Psoas muscle (tissue), 8 donors: Measurements from ENCODE around the gene MXD4. TPM values are rescaled to one million over a fixed set of nuclear protein-coding genes. Genes with fewer than 3 reads are reported as not detected.

ENCODE experiments used
- ATAC-seq, 4 donors: fragments of 200-7000 bp; cut with Tn5 transposase; one replicate each; pipeline ENCODE4 v1.9.1; 2020; ENCODE audit warnings: moderate library complexity in 3 of 4, mild to moderate bottlenecking in 2 of 4
- DNase-seq, 2 donors: peaks; one replicate each; pipeline ENCODE4 v3.0.0-alpha.2; 2020
- H3K27ac ChIP-seq: fragments of 200-600 bp; one replicate; pipeline ENCODE4 v1.8.0; 2022
- H3K27me3 ChIP-seq, 3 donors: fragments of 200-600 bp in 1 of 3; one replicate each; pipeline versions ENCODE4 v1.6.1 to v1.8.0; 2013 to 2022; ENCODE audit warnings: low read length in 2 of 3, mild to moderate bottlenecking in 2 of 3, moderate library complexity in 1 of 3; ENCODE audit not compliant: insufficient read depth in 3 of 3
- H3K36me3 ChIP-seq, 2 donors: fragments of 200-600 bp in 1 of 2; one replicate each; pipeline versions ENCODE4 v1.6.1 to v1.8.0; 2013 to 2022; ENCODE audit warnings: low read depth in 1 of 2, mild to moderate bottlenecking in 1 of 2, moderate library complexity in 1 of 2; ENCODE audit not compliant: insufficient read depth in 1 of 2
- H3K4me1 ChIP-seq: fragments of 200-600 bp; one replicate; pipeline ENCODE4 v1.8.0; 2022
- H3K4me3 ChIP-seq: fragments of 200-600 bp; one replicate; pipeline ENCODE4 v1.8.0; 2022; ENCODE audit warnings: mild to moderate bottlenecking
- H3K9me3 ChIP-seq: fragments of 200-600 bp; one replicate; pipeline ENCODE4 v1.8.0; 2022
- CTCF ChIP-seq: fragments of 200-600 bp; IDR thresholded peaks from one replicate; pipeline ENCODE4 v1.8.0; 2022; ENCODE audit warnings: antibody characterized with exemption
- WGBS, 3 donors: extraction: QIAGEN DNeasy Blood & Tissue Kit; methylation state at CpG; one replicate each; pipeline versions ENCODE4 v1.1.6 to v1.1.7; 2013; 5-methylcytosine and 5-hydroxymethylcytosine counted together
- intact Hi-C, 2 donors: fragments of 100-400 bp; cut with DNase I; formaldehyde crosslinking; loops; one replicate each; pipeline versions ENCODE4 v1.11.0 to v1.14.2; 2022
- polyA plus RNA-seq, 3 donors: library from polyadenylated mRNA; stranded (reverse); fragments of 200-250 nt; gene quantifications; one replicate each; pipeline ENCODE4 v1.2.3, GENCODE V29; 2013
- total RNA-seq, 4 donors: library from RNA; stranded (reverse); fragmentation: NEBNext Ultra II Directional in 2 of 4; extraction: Animal tissue kit (Norgen Biotek cat#: 25700) in 2 of 4; gene quantifications; one replicate each; pipeline versions ENCODE4 v1.2.1 to v1.2.4, GENCODE V29; 2021 to 2023
- donor health status: healthy with polysubstance abuse.
- donor health status: DM: no; HTN: no; CAD: no; lungs with moderate emphysema.
- donor health status: Bipolar disorder and iron deficiency.
- donor health status: healthy.
- donor health status: DM: yes; HTN: yes; CAD: no.
- donor health status: DM: no; HTN: no; CAD: no.
- donor health status: DM: no; HTN: no; CAD: no.
- donor health status: DM: yes; HTN: yes; CAD: no.

The MXD4 gene
- total and polyA plus RNA-seq, 7 donors, result 15.4 to 36.7 (median 29.9) TPM

DNA sequence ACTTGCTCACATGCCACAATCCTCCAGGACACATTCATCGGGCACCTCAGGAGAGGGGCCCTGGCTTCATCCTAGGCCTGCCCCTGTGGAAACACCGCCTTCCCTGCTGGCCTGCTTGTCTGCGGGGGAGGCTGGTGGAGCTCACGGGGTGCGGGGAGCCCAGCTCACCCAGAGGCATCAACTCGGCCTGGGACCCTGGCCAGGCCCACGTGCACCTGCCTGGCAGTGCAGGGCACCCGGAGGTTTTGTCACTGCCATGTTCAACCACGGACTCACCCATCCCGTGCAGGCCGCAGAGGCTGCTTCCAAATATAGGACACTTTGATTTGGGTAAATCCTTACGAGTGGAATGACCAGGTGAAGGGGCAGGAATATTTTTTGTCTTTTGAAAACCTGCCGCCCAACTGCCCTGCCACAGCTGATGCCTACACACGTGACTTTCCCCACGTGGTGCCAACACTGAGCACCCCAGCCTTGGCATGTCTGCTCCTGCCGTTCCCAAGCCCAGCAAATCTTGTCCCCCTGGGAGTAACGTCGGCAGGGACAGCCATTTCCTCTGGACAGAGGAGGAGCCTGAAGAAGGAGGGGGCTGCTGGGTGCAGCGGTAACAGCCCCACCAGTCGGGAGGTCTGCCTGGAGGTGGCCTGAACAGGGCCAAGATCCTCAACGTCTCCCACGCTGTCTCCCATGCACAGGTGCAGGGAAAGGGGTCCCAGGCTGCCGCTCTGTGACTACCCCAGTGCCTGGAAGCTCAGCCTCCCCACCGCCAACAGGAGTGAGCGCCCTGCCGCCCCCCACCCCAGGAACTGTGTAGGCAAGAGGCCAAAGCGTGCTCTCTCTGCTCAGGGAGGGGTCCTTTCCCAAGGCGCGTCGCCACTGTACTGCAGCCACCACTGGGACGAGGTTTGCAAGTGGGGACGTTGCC, 8.5 kb downstream of the MXD4 start:
- DNase-seq (peak; percentile 9 to 49), ATAC-seq (no peak)
- H3K4me3 ChIP-seq, result no peak overlapping the region
- TF ChIP-seq CTCF, result no peak
- H3K27me3 ChIP-seq, result no peaks in the 10 kb centered on the region
- WGBS, 3 donors, result 59 to 73% (median 61%) methylated on average over 32 of the region's 32 CpGs
- H3K9me3 ChIP-seq, result no peaks in the 10 kb centered on the region
- peaks cover 0 to 83% of the 10 kb centered on the region in 2 donors for H3K36me3 ChIP-seq
- H3K4me1 ChIP-seq, result peaks cover 38% of the 10 kb centered on the region
- peak overlapping the region; percentile 30 for H3K27ac ChIP-seq
- intact Hi-C loops, result no loop called here

DNA sequence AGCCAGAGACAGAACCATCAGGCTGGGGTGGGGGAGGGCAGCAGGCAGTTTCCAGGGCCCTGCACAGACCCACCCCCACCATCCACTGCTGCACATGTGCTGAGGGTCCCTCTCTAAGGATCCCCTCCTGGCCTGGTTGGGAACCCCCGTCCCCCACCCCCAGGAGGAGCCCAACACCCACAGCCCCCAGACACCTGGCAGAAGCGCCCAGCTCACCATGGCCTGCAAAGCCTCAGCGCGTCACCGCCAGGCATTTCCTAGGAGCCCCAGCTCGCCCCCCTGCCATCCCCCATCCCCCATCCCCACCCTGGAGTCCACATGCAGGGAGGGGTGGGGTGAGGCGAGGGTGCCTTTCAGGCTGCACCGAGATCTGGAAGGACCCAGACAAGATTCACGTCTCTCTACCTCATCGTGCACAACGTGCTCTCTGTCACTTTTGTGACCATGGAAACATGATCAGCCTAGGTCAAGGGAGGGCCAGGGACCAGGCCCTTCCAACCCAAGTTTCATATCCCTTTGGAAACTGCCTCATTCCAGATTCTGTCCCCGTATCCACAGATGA, 9.3 kb downstream of the MXD4 start:
- H3K4me1 ChIP-seq, result peaks cover 30% of the 10 kb centered on the region
- intact Hi-C loops, result no loop called here
- H3K9me3 ChIP-seq, result no peaks in the 10 kb centered on the region
- no peak for ATAC-seq
- 72 to 76% (median 75%) methylated on average over 12 of the region's 12 CpGs for WGBS, 3 donors
- peak in 1 of 2 donors; percentile 7 for DNase-seq
- TF ChIP-seq CTCF, result no peak
- H3K27me3 ChIP-seq, result no peaks in the 10 kb centered on the region
- H3K4me3 ChIP-seq, result no peak overlapping the region
- H3K36me3 ChIP-seq, result peaks cover 0 to 80% of the 10 kb centered on the region in 2 donors
- no peak overlapping the region for H3K27ac ChIP-seq

GRCh38 chr4:2251795-2252529, 9.9 kb downstream of the MXD4 start:
- ATAC-seq (no peak), DNase-seq (peak in 1 of 2 donors; percentile 8)
- 88 to 93% (median 93%) methylated on average over 16 of the region's 16 CpGs for WGBS, 3 donors
- peaks cover 23% of the 10 kb centered on the region for H3K4me1 ChIP-seq
- intact Hi-C loops, result no loop called here
- H3K4me3 ChIP-seq, result no peak overlapping the region
- H3K36me3 ChIP-seq, result peaks cover 0 to 75% of the 10 kb centered on the region in 2 donors
- H3K9me3 ChIP-seq, result no peaks in the 10 kb centered on the region
- no peak overlapping the region for H3K27ac ChIP-seq
- no peaks in the 10 kb centered on the region for H3K27me3 ChIP-seq
- TF ChIP-seq CTCF, result no peak

GRCh38 chr4:2251073-2251794, 10.7 kb downstream of the MXD4 start:
- Histone ChIP-seq H3K4me1 (peaks cover 16% of the 10 kb centered on the region), H3K4me3 (no peak overlapping the region), H3K36me3 (peaks cover 0 to 76% of the 10 kb centered on the region in 2 donors), H3K27me3 (no peaks in the 10 kb centered on the region), H3K27ac (no peak overlapping the region), H3K9me3 (no peaks in the 10 kb centered on the region)
- DNase-seq (peak; percentile 12 to 50), ATAC-seq (peak in 1 of 4 donors; percentile 46)
- TF ChIP-seq CTCF, result no peak
- intact Hi-C loops, result no loop called here
- WGBS, 3 donors, result 71 to 88% (median 77%) methylated on average over 21 to 25 of the region's 25 CpGs
